ENCODE measurements around the gene RAD51D. TPM values are rescaled to one million over a fixed set of nuclear protein-coding genes. Genes with fewer than 3 reads are reported as not detected.

RAD51D gene
- polyA plus RNA-seq, 1 of the 3 experiments (the other 2 are of a cell fraction) = 11.6 TPM

DNA sequence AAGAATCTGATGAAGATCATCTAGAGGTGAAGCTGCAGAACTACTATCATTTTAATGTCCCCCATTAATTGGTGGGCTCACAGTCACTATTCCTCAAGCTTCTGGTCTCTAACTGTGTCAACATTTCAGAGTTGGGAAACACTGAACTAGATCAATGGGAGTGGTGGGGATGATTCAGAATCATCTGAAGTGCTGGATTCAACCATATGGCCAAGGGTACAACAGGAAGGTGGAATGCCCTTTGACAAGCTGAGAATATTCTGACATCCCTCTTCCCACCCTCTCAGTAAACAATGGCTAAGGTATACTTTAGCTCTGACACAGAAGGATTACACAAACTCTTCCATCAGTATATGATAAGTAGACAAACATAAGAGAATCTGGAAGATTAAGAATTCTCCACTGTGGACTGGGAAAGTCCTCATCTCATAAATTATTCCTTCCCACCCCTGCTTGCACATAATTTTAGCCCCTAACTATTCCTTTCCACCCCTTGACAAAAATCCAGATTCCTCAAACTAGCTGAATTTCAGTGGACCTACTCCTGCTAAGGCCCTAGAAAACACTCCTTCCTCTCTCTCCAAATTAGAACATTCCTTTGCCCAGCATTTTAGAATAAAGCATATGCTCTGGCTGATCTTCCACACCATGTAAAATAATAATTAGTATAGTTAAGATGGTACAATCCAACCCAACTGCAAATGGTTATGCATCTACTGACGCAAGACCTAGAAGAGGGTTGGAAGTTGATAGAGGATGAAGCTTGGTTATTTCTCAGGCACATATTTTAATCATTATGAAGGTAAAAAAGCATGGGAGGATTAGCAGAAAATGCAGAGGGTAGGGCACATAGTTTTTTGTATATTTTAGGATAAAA lies 39.9 kb downstream of the RAD51D start:
- no peak overlapping the region for H2AFZ ChIP-seq (ENCODE audit: low read depth)
- peaks cover 6% of the 10 kb centered on the region for H4K20me1 ChIP-seq (ENCODE audit: insufficient read depth)
- POLR2A ChIA-PET = no interaction called here
- H3K9me3 ChIP-seq = no peaks in the 10 kb centered on the region
- H3K27me3 ChIP-seq (ENCODE audit: insufficient read depth) = no peaks in the 10 kb centered on the region
- H3F3A ChIP-seq (replicated peaks; ENCODE audit: insufficient read depth) = peaks cover 22% of the 10 kb centered on the region
- H3K4me1 ChIP-seq (ENCODE audit: control insufficient read depth in 1 of 2, insufficient read depth in 2 of 2, low read depth in 1 of 2, low read length in 1 of 2) = peaks cover 9 to 14% of the 10 kb centered on the region in 2 experiments
- no peak for TF ChIP-seq RFX5 (IDR thresholded peaks at IDR 0.05; ENCODE audit: low read length)
- TF ChIP-seq TAF1 (IDR thresholded peaks at IDR 0.05; ENCODE audit: borderline replicate concordance, low read depth, low read length) = no peak
- TF ChIP-seq EP300 (IDR thresholded peaks at IDR 0.05; ENCODE audit: borderline replicate concordance in 1 of 2, low read depth in 1 of 2, low read length in 1 of 2) = no peak
- TF ChIP-seq NRF1 (IDR thresholded peaks at IDR 0.05; ENCODE audit: low read depth, low read length) = no peak
- TF ChIP-seq, protein P1, sequence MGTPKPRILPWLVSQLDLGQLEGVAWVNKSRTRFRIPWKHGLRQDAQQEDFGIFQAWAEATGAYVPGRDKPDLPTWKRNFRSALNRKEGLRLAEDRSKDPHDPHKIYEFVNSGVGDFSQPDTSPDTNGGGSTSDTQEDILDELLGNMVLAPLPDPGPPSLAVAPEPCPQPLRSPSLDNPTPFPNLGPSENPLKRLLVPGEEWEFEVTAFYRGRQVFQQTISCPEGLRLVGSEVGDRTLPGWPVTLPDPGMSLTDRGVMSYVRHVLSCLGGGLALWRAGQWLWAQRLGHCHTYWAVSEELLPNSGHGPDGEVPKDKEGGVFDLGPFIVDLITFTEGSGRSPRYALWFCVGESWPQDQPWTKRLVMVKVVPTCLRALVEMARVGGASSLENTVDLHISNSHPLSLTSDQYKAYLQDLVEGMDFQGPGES (IDR thresholded peaks at IDR 0.05; ENCODE audit: low read depth, low read length) = no peak
- no peak for TF ChIP-seq TEAD4 (IDR thresholded peaks at IDR 0.05; ENCODE audit: borderline replicate concordance, insufficient read depth)
- no peak for TF ChIP-seq SMC3 (IDR thresholded peaks at IDR 0.05; ENCODE audit: low read depth, low read length)
- no peak for TF ChIP-seq TCF12 (IDR thresholded peaks at IDR 0.05)
- TF ChIP-seq RAD21 (IDR thresholded peaks at IDR 0.05; ENCODE audit: low read length) = no peak
- TF ChIP-seq, protein P2, sequence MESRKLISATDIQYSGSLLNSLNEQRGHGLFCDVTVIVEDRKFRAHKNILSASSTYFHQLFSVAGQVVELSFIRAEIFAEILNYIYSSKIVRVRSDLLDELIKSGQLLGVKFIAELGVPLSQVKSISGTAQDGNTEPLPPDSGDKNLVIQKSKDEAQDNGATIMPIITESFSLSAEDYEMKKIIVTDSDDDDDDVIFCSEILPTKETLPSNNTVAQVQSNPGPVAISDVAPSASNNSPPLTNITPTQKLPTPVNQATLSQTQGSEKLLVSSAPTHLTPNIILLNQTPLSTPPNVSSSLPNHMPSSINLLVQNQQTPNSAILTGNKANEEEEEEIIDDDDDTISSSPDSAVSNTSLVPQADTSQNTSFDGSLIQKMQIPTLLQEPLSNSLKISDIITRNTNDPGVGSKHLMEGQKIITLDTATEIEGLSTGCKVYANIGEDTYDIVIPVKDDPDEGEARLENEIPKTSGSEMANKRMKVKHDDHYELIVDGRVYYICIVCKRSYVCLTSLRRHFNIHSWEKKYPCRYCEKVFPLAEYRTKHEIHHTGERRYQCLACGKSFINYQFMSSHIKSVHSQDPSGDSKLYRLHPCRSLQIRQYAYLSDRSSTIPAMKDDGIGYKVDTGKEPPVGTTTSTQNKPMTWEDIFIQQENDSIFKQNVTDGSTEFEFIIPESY (IDR thresholded peaks at IDR 0.05; ENCODE audit: borderline replicate concordance, low read depth) = no peak
- no peak for TF ChIP-seq RCOR1 (IDR thresholded peaks at IDR 0.05; ENCODE audit: low read length)
- TF ChIP-seq FOXJ3 (CRISPR knock-in tag; IDR thresholded peaks at IDR 0.05) = no peak
- TF ChIP-seq FOXM1 (IDR thresholded peaks at IDR 0.05; ENCODE audit: low read depth) = no peak
- no peak for TF ChIP-seq YY1 (IDR thresholded peaks at IDR 0.05; ENCODE audit: low read depth)
- TF ChIP-seq, protein P3, sequence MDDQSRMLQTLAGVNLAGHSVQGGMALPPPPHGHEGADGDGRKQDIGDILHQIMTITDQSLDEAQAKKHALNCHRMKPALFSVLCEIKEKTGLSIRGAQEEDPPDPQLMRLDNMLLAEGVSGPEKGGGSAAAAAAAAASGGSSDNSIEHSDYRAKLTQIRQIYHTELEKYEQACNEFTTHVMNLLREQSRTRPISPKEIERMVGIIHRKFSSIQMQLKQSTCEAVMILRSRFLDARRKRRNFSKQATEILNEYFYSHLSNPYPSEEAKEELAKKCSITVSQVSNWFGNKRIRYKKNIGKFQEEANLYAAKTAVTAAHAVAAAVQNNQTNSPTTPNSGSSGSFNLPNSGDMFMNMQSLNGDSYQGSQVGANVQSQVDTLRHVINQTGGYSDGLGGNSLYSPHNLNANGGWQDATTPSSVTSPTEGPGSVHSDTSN (IDR thresholded peaks at IDR 0.05) = no peak
- no peak overlapping the region for H3K27ac ChIP-seq (ENCODE audit: low read depth in 2 of 2, low read length in 1 of 2)
- no peaks in the 10 kb centered on the region for H3K9me2 ChIP-seq
- peaks cover 0 to 4% of the 10 kb centered on the region in 2 experiments for H3K36me3 ChIP-seq (replicated peaks in 1 of 2; ENCODE audit: control insufficient read depth in 1 of 2, insufficient read depth in 2 of 2, low read length in 1 of 2)
- no peak overlapping the region for H3K9ac ChIP-seq
- CTCF ChIA-PET = interaction anchor here (0.7 to 2.3 kb wide), 4 partner anchors 9 to 94 kb away, joined by 3 to 10 read pairs (median 3); no protein-coding TSS in a partner anchor
- no peak overlapping the region for H3K4me3 ChIP-seq (ENCODE audit: low read depth in 2 of 2, low read length in 1 of 2)
- 94% methylated on average over 1 of the region's 1 CpG for WGBS (ENCODE audit: low lambda C conversion rate)
- H3K4me2 ChIP-seq = no peak overlapping the region
- H3K79me2 ChIP-seq (ENCODE audit: insufficient read depth) = peaks cover 74% of the 10 kb centered on the region
- DNase-seq = no peak
